ENCODE measurements around the gene SCEL.

Gene SCEL

DNA sequence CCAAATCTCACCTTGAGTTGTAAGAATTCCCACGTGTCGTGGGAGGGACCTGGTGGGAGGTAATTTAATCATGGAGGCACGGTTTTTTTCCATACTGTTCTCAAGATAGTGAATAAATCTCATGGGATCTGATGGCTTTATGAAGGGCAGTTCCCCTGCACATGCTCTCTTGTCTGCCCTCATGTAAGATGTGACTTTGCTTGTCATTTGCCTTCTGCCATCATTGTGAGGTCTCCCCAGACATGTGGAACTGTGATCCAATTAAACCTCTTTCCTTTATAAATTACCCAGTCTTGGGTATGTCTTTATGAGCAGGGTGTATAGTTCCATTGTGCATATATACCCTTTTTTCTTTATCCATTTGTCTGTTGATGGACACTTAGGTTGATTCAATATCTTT, 13.1 kb downstream of the SCEL start:
- no peak for DNase-seq (ENCODE audit: low read depth in 2 of 3, low spot score in 2 of 3)

- DNase-seq (ENCODE audit: low read depth in 2 of 3, low spot score in 2 of 3), result no peak
Measured at GRCh38 chr13:77554069-77554468, 18.6 kb downstream of the SCEL start.

DNA sequence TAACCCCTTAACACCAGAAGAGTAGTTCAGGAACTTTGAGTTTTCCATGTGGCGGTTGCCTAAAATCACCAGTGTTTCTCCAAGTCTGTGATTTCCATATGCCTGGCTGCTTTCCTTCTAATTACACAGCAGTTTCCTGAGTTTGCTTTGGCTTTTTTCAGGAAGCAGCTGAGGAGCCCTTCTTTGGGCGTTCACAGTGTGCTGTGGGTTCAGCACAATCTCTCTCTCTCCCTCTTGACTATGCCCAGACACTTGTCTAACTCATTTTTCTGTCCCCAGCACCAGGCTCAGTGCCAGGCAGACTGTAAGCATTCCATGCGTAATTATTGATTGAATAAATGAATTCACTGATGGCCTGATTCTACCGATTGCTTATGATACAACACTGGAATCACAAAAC, 19.7 kb downstream of the SCEL start:
- DNase-seq (ENCODE audit: low read depth in 2 of 3, low spot score in 2 of 3), result no peak

DNA sequence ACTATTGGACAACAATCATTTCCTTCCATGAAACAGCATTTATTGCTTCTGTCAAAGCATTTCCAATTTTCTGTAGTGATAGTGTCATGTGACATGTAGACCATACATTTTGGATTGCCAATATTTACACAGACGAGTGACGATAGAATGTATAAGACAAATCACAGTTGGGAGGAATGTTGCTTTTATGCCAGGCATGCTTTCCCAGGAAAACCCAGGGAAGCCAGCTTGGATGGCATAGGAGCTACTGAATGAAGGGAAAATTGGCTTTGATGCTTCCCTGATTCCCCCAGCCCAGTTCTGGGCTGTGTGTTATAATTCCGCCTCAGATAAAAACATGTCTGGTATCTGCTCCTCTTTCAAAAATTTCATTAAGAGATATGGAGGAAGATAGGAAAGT, 22.5 kb downstream of the SCEL start:
- DNase-seq (ENCODE audit: low read depth in 2 of 3, low spot score in 2 of 3), result no peak

DNA sequence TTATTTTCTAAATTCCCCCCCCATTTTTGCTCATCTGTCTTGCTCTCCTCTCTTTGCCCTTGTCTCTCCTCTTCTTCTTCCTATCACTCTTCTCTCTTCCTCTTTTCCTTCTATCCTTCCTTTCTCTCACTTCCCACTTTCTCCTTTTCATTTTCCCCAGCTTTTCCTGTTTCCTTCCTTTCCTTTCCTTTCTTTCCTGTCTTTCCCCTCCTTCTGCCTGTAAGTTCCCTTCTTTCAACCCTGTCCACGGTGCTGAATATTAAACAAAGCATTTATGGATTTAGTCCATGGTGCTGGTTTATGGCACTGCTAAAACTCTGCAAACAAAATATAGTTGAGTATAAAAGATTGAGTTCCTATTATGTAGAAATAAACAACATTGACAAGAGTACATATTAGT, 27.6 kb downstream of the SCEL start:
- no peak for DNase-seq (ENCODE audit: low read depth in 2 of 3, low spot score in 2 of 3)

GRCh38 chr13:77565635-77566034, 30.1 kb downstream of the SCEL start:
- DNase-seq (ENCODE audit: low read depth in 2 of 3, low spot score in 2 of 3), result no peak

DNA sequence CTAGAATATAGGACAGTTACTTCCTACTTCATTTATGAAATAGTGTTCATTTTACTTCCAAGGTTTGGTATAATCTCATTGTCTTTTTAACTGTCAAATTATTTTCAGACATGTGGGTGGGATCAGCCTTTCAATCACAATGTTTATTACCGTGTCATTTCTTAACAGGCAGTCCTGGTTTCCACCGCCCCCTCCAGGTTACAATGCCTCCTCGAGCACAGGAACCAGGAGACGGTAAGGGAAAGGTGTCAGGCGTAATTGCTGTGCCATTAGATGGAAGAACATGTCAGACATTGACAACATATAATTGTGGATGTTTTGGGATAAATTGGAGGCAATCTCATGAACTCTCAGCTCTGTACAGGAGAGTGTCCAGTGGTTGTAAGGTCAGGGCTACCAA, 36.5 kb downstream of the SCEL start:
- DNase-seq (ENCODE audit: low read depth in 2 of 3, low spot score in 2 of 3), result no peak

GRCh38 chr13:77574096-77574495, 38.6 kb downstream of the SCEL start:
- DNase-seq (ENCODE audit: low read depth in 2 of 3, low spot score in 2 of 3), result no peak

- DNase-seq (ENCODE audit: low read depth in 2 of 3, low spot score in 2 of 3), result no peak
Measured at GRCh38 chr13:77579959-77580358, 44.5 kb downstream of the SCEL start.

- DNase-seq (ENCODE audit: low read depth in 2 of 3, low spot score in 2 of 3), result no peak
Measured at GRCh38 chr13:77580748-77581147, 45.2 kb downstream of the SCEL start.

DNA sequence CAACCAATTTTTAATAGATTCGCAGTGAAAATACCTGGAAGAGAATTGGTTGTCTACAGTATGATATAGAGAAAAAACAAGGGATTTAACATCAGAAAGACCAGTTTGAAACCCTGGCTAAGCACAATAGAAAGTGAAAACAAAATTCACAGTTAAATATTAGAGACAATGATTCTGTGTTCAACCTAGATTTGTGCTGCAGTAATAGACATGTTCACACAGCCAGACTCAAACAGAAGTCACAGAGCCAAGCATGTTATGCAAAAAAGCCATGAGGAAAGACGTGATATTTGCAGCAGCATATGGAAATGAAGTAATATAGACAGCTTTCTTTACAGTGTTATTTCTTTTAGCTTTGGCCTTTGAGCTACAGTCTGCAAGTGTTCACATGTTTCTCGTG, 48.1 kb downstream of the SCEL start:
- DNase-seq (ENCODE audit: low read depth in 2 of 3, low spot score in 2 of 3), result no peak

DNA sequence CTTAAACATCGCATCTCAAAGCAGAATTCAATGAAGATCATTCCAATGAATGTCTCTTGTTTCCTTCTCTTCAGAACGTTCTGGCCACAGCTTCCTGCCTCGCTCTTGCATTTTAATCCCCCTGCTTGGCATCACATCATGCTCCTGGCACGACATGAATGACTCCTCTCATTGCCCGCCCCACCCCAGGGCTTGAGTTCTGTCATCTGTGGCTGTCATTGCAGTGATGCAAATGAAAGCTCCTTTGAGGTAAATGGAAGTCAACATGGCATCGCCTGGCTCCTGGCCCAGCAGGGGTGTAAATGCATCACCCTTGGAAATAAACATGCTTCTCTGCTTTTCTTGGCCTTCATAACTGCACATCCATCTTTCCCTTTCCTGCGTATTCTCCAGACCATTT, 48.6 kb downstream of the SCEL start:
- DNase-seq (ENCODE audit: low read depth in 2 of 3, low spot score in 2 of 3), result no peak

DNA sequence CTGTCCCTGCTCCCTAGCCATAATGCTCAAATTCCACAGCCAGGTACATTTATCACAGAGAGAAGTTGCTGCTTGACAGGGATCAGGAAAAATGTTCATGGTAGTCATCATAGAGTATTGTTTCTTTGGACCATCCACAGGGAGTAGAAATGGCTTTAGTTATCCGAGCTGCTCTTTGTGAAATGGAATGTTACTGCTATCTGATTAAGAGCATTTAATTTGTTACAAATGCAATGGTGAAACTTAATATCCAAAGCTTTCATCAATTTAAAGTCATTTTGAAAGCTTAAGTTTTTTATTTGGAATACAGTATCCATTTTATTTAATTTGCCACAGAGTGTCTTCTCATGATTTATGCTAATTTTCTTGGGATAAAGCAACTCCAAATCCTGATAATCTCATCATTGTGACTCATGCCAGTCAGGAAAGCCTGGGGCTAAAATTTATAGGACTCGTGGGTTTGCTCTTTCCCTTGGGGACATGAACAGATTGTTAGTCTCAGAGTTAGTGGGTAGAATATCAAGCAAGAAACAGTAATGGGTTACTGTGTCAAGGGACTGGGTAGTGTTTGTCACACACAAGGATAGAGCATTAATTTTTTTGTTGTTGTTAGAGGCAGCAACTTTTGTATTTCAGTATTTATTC, 59.8 kb downstream of the SCEL start:
- no peak for DNase-seq (ENCODE audit: low read depth in 2 of 3, low spot score in 2 of 3)

GRCh38 chr13:77596777-77597176, 61.3 kb downstream of the SCEL start:
- no peak for DNase-seq (ENCODE audit: low read depth in 2 of 3, low spot score in 2 of 3)

GRCh38 chr13:77599351-77599750, 63.8 kb downstream of the SCEL start:
- no peak for DNase-seq (ENCODE audit: low read depth in 2 of 3, low spot score in 2 of 3)

- DNase-seq (ENCODE audit: low read depth in 2 of 3, low spot score in 2 of 3), result no peak
Measured at GRCh38 chr13:77600701-77601100, 65.2 kb downstream of the SCEL start.

DNA sequence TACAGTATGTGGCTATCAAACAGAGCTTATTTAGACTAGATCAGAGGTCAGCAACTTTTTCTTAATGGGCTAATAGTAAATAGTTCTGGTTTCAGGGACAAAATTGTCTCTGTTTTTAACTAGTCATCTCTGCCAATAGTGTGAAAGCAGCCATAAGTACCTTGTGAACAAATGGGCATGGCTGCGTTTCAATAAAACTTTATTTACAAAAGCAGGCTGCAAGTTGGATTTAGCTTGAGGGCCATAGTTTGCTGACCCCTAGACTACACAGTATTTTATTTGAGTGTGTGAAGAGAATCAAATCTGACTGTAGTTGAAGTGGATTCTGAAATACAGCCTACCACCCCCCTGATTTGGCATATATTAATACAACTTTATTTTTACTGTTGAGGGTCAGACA, 75.6 kb downstream of the SCEL start:
- DNase-seq (ENCODE audit: low read depth in 2 of 3, low spot score in 2 of 3), result no peak

GRCh38 chr13:77616027-77616426, 80.5 kb downstream of the SCEL start:
- DNase-seq (ENCODE audit: low read depth in 2 of 3, low spot score in 2 of 3), result no peak

DNA sequence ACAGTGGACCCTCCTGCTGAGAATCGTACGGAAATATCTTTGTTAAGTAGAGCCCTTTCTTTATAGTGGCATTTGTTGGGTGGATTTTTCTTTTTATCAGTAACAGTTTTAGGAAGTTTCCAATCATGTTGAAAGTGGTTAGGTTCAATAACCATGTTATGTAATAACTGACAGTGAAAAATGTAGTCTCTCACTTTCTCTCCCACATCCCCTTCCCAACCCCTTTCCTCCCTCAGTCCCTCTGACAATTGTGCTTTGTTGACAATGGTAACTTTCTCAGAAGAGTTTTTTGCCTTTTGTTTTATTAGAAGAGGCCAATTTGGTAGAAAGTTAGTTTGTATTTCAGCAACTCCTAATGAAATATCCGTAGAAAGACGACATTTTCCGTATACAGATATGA, 84.1 kb downstream of the SCEL start:
- DNase-seq (ENCODE audit: low read depth in 2 of 3, low spot score in 2 of 3), result no peak

DNA sequence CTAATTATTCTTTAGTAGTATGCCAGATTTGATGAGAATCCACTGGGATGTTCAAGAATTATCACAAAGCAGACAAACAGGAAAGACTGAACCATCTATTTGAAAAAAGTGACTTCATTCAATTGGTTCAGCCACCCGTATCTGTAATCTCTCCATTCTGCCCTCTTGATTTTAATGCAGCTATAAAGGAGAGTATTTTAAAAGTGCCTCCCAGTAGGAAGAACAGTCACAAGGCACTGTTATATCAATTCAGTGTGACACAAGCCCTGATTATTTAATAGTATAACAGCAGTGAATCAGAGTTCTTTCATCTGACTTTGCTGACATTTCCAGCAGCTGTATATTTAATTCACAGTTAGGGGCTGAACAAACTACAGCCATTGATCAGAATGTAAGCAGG, 84.6 kb downstream of the SCEL start:
- no peak for DNase-seq (ENCODE audit: low read depth in 2 of 3, low spot score in 2 of 3)

- no peak for DNase-seq (ENCODE audit: low read depth in 2 of 3, low spot score in 2 of 3)
Measured at GRCh38 chr13:77623806-77624205, 88.3 kb downstream of the SCEL start.

- DNase-seq (ENCODE audit: low read depth in 2 of 3, low spot score in 2 of 3), result no peak
Measured at GRCh38 chr13:77628170-77628569, 92.7 kb downstream of the SCEL start.

GRCh38 chr13:77637588-77637987, 102.1 kb downstream of the SCEL start:
- DNase-seq (ENCODE audit: low read depth in 2 of 3, low spot score in 2 of 3), result no peak

- DNase-seq (ENCODE audit: low read depth in 2 of 3, low spot score in 2 of 3), result no peak
Measured at GRCh38 chr13:77650409-77650808, 114.9 kb downstream of the SCEL start.
